ENCODE results near the gene LRRC3B. TPM values are rescaled to one million over a fixed set of nuclear protein-coding genes. Genes with fewer than 3 reads are reported as not detected.

The LRRC3B gene
- total and polyA plus RNA-seq, 9 donors: 9.9 to 14.0 (median 11.7) TPM

GRCh38 chr3:26628915-26629314, 6.3 kb downstream of the LRRC3B start:
- DNase-seq: no peak
- WGBS (ENCODE audit: insufficient coverage): no CpG with 5 or more reads among the region's 1 CpG
- Histone ChIP-seq H3K4me3 (ENCODE audit: low read length) (no peak overlapping the region), H3K4me1 (ENCODE audit: control insufficient read depth, insufficient read depth, low read length) (peaks cover 16% of the 10 kb centered on the region), H3K27ac (ENCODE audit: low read length) (no peak overlapping the region), H3K36me3 (ENCODE audit: control insufficient read depth, insufficient read depth, low read length) (peaks cover 2% of the 10 kb centered on the region), H3K27me3 (ENCODE audit: control insufficient read depth, insufficient read depth, low read length) (peaks cover 6% of the 10 kb centered on the region), H3K9me3 (replicated peaks; ENCODE audit: control insufficient read depth, low read depth, low read length) (no peaks in the 10 kb centered on the region)

- WGBS (ENCODE audit: insufficient coverage): 78% methylated on average over 3 of the region's 4 CpGs
- DNase-seq: no peak
- no peak overlapping the region for H3K4me3 ChIP-seq (ENCODE audit: low read length)
- H3K27ac ChIP-seq (ENCODE audit: low read length): no peak overlapping the region
- H3K9me3 ChIP-seq (replicated peaks; ENCODE audit: control insufficient read depth, low read depth, low read length): no peaks in the 10 kb centered on the region
- H3K4me1 ChIP-seq (ENCODE audit: control insufficient read depth, insufficient read depth, low read length): peaks cover 2% of the 10 kb centered on the region
- H3K36me3 ChIP-seq (ENCODE audit: control insufficient read depth, insufficient read depth, low read length): peaks cover 2% of the 10 kb centered on the region
- no peaks in the 10 kb centered on the region for H3K27me3 ChIP-seq (ENCODE audit: control insufficient read depth, insufficient read depth, low read length)
Observed at GRCh38 chr3:26630669-26631389, 8.3 kb downstream of the LRRC3B start.

GRCh38 chr3:26631390-26631738, 8.8 kb downstream of the LRRC3B start:
- Histone ChIP-seq H3K4me3 (ENCODE audit: low read length) (no peak overlapping the region), H3K27ac (ENCODE audit: low read length) (no peak overlapping the region), H3K27me3 (ENCODE audit: control insufficient read depth, insufficient read depth, low read length) (no peaks in the 10 kb centered on the region), H3K4me1 (ENCODE audit: control insufficient read depth, insufficient read depth, low read length) (peaks cover 2% of the 10 kb centered on the region), H3K36me3 (ENCODE audit: control insufficient read depth, insufficient read depth, low read length) (peaks cover 2% of the 10 kb centered on the region), H3K9me3 (replicated peaks; ENCODE audit: control insufficient read depth, low read depth, low read length) (no peaks in the 10 kb centered on the region)
- no peak for DNase-seq
- no CpG with 5 or more reads among the region's 1 CpG for WGBS (ENCODE audit: insufficient coverage)

- no CpG with 5 or more reads among the region's 5 CpGs for WGBS (ENCODE audit: insufficient coverage)
- Histone ChIP-seq H3K9me3 (replicated peaks; ENCODE audit: control insufficient read depth, low read depth, low read length) (no peaks in the 10 kb centered on the region), H3K4me1 (ENCODE audit: control insufficient read depth, insufficient read depth, low read length) (no peaks in the 10 kb centered on the region), H3K27me3 (ENCODE audit: control insufficient read depth, insufficient read depth, low read length) (no peaks in the 10 kb centered on the region), H3K4me3 (ENCODE audit: low read length) (no peak overlapping the region), H3K27ac (ENCODE audit: low read length) (no peak overlapping the region), H3K36me3 (ENCODE audit: control insufficient read depth, insufficient read depth, low read length) (no peaks in the 10 kb centered on the region)
- no peak for DNase-seq
Observed at GRCh38 chr3:26634601-26635000, 12.0 kb downstream of the LRRC3B start.

GRCh38 chr3:26636096-26636727, 13.6 kb downstream of the LRRC3B start:
- no peaks in the 10 kb centered on the region for H3K9me3 ChIP-seq (replicated peaks; ENCODE audit: control insufficient read depth, low read depth, low read length)
- no peaks in the 10 kb centered on the region for H3K27me3 ChIP-seq (ENCODE audit: control insufficient read depth, insufficient read depth, low read length)
- DNase-seq: no peak
- no peak overlapping the region for H3K4me3 ChIP-seq (ENCODE audit: low read length)
- H3K4me1 ChIP-seq (ENCODE audit: control insufficient read depth, insufficient read depth, low read length): no peaks in the 10 kb centered on the region
- WGBS (ENCODE audit: insufficient coverage): no CpG with 5 or more reads among the region's 1 CpG
- H3K36me3 ChIP-seq (ENCODE audit: control insufficient read depth, insufficient read depth, low read length): no peaks in the 10 kb centered on the region
- H3K27ac ChIP-seq (ENCODE audit: low read length): no peak overlapping the region

- Histone ChIP-seq H3K27ac (ENCODE audit: low read length) (no peak overlapping the region), H3K9me3 (replicated peaks; ENCODE audit: control insufficient read depth, low read depth, low read length) (no peaks in the 10 kb centered on the region), H3K4me3 (ENCODE audit: low read length) (no peak overlapping the region), H3K27me3 (ENCODE audit: control insufficient read depth, insufficient read depth, low read length) (no peaks in the 10 kb centered on the region), H3K36me3 (ENCODE audit: control insufficient read depth, insufficient read depth, low read length) (no peaks in the 10 kb centered on the region), H3K4me1 (ENCODE audit: control insufficient read depth, insufficient read depth, low read length) (no peaks in the 10 kb centered on the region)
- DNase-seq: no peak
Observed at GRCh38 chr3:26637698-26638097, 15.1 kb downstream of the LRRC3B start.

- Histone ChIP-seq H3K27ac (ENCODE audit: low read length) (no peak overlapping the region), H3K36me3 (ENCODE audit: control insufficient read depth, insufficient read depth, low read length) (no peaks in the 10 kb centered on the region), H3K4me3 (ENCODE audit: low read length) (no peak overlapping the region), H3K27me3 (ENCODE audit: control insufficient read depth, insufficient read depth, low read length) (no peaks in the 10 kb centered on the region), H3K4me1 (ENCODE audit: control insufficient read depth, insufficient read depth, low read length) (no peaks in the 10 kb centered on the region), H3K9me3 (replicated peaks; ENCODE audit: control insufficient read depth, low read depth, low read length) (no peaks in the 10 kb centered on the region)
- no peak for DNase-seq
- no CpG with 5 or more reads among the region's 2 CpGs for WGBS (ENCODE audit: insufficient coverage)
Observed at GRCh38 chr3:26638113-26638512, 15.5 kb downstream of the LRRC3B start.

GRCh38 chr3:26639339-26639738, 16.8 kb downstream of the LRRC3B start:
- Histone ChIP-seq H3K27me3 (ENCODE audit: control insufficient read depth, insufficient read depth, low read length) (no peaks in the 10 kb centered on the region), H3K4me3 (ENCODE audit: low read length) (no peak overlapping the region), H3K4me1 (ENCODE audit: control insufficient read depth, insufficient read depth, low read length) (no peaks in the 10 kb centered on the region), H3K27ac (ENCODE audit: low read length) (no peak overlapping the region), H3K9me3 (replicated peaks; ENCODE audit: control insufficient read depth, low read depth, low read length) (no peaks in the 10 kb centered on the region), H3K36me3 (ENCODE audit: control insufficient read depth, insufficient read depth, low read length) (no peaks in the 10 kb centered on the region)
- WGBS (ENCODE audit: insufficient coverage): no CpG with 5 or more reads among the region's 2 CpGs
- no peak for DNase-seq

GRCh38 chr3:26647078-26647477, 24.5 kb downstream of the LRRC3B start:
- no CpG with 5 or more reads among the region's 3 CpGs for whole genome bisulfite sequencing (ENCODE audit: insufficient coverage)

GRCh38 chr3:26648461-26648860, 25.9 kb downstream of the LRRC3B start:
- Histone ChIP-seq H3K27ac (ENCODE audit: low read length) (no peak overlapping the region), H3K9me3 (replicated peaks; ENCODE audit: control insufficient read depth, low read depth, low read length) (no peaks in the 10 kb centered on the region), H3K4me1 (ENCODE audit: control insufficient read depth, insufficient read depth, low read length) (peaks cover 14% of the 10 kb centered on the region), H3K36me3 (ENCODE audit: control insufficient read depth, insufficient read depth, low read length) (no peaks in the 10 kb centered on the region), H3K4me3 (ENCODE audit: low read length) (no peak overlapping the region), H3K27me3 (ENCODE audit: control insufficient read depth, insufficient read depth, low read length) (no peaks in the 10 kb centered on the region)
- no CpG with 5 or more reads among the region's 2 CpGs for WGBS (ENCODE audit: insufficient coverage)
- DNase-seq: no peak

More at GRCh38 chr3:26647078-26647477, 24.5 kb downstream of the LRRC3B start:
- DNase-seq: no peak
- no peaks in the 10 kb centered on the region for H3K36me3 ChIP-seq (ENCODE audit: control insufficient read depth, insufficient read depth, low read length)
- no peak overlapping the region for H3K4me3 ChIP-seq (ENCODE audit: low read length)
- H3K27me3 ChIP-seq (ENCODE audit: control insufficient read depth, insufficient read depth, low read length): no peaks in the 10 kb centered on the region
- H3K4me1 ChIP-seq (ENCODE audit: control insufficient read depth, insufficient read depth, low read length): peaks cover 10% of the 10 kb centered on the region
- no peak overlapping the region for H3K27ac ChIP-seq (ENCODE audit: low read length)
- H3K9me3 ChIP-seq (replicated peaks; ENCODE audit: control insufficient read depth, low read depth, low read length): no peaks in the 10 kb centered on the region
